ENCODE data around the gene C9orf40. TPM values are rescaled to one million over a fixed set of nuclear protein-coding genes. Genes with fewer than 3 reads are reported as not detected.

The C9orf40 gene
- total RNA-seq, 1 experiment from 2014 or later, result 9.2 TPM

- in situ Hi-C loops (cut with HindIII; ENCODE audit: low pct_unique_long_range_greater_than_20kb, low sequenced_read_pairs), result no loop called here
- no peaks in the 10 kb centered on the region for H3K4me1 ChIP-seq (ENCODE audit: control insufficient read depth, insufficient read depth, low read length)
- intact Hi-C loops (cut with micrococcal nuclease; ENCODE audit: unreplicated experiment), result loop anchor here (10.0 kb wide), 2 partner anchors 126 to 184 kb away; partner anchors contain the start of genes NMRK1 and OSTF1
- H3K27ac ChIP-seq (ENCODE audit: low read length), result no peak overlapping the region
- CTCF ChIA-PET, result no interaction called here
- no peaks in the 10 kb centered on the region for H3K27me3 ChIP-seq (ENCODE audit: control insufficient read depth, insufficient read depth, low read length)
- POLR2A ChIA-PET, result no interaction called here
- no peak for DNase-seq (ENCODE audit: low read depth, low spot score)
- H3K4me3 ChIP-seq (ENCODE audit: low read depth in 2 of 2, low read length in 2 of 2), result no peak overlapping the region
- H3K36me3 ChIP-seq (ENCODE audit: control insufficient read depth, insufficient read depth, low read length), result no peaks in the 10 kb centered on the region
- no peak for ATAC-seq
- H3K9me3 ChIP-seq (ENCODE audit: control insufficient read depth, insufficient read depth, low read depth, low read length), result peaks cover 4% of the 10 kb centered on the region; the same call in 1 of the 2 replicates
- TF ChIP-seq REST (IDR thresholded peaks at IDR 0.05; ENCODE audit: insufficient read depth in 1 of 2, low read depth in 2 of 2, low read length in 1 of 2) (no peak), TCF7L2 (IDR thresholded peaks at IDR 0.05; ENCODE audit: low read depth, low read length) (no peak), POLR2AphosphoS5 (IDR thresholded peaks at IDR 0.05; ENCODE audit: low read depth, low read length) (no peak), SIN3A (IDR thresholded peaks at IDR 0.05; ENCODE audit: borderline replicate concordance, insufficient read depth, low read depth, low read length) (no peak)
- TF ChIP-seq, protein P1, sequence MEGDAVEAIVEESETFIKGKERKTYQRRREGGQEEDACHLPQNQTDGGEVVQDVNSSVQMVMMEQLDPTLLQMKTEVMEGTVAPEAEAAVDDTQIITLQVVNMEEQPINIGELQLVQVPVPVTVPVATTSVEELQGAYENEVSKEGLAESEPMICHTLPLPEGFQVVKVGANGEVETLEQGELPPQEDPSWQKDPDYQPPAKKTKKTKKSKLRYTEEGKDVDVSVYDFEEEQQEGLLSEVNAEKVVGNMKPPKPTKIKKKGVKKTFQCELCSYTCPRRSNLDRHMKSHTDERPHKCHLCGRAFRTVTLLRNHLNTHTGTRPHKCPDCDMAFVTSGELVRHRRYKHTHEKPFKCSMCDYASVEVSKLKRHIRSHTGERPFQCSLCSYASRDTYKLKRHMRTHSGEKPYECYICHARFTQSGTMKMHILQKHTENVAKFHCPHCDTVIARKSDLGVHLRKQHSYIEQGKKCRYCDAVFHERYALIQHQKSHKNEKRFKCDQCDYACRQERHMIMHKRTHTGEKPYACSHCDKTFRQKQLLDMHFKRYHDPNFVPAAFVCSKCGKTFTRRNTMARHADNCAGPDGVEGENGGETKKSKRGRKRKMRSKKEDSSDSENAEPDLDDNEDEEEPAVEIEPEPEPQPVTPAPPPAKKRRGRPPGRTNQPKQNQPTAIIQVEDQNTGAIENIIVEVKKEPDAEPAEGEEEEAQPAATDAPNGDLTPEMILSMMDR (IDR thresholded peaks at IDR 0.05), result no peak
- no TSS peak for BruUV-seq (replicated peaks)
Measured at GRCh38 chr9:74958587-74958986, 5.9 kb upstream of the C9orf40 start.

- Histone ChIP-seq H3K36me3 (ENCODE audit: control insufficient read depth, insufficient read depth, low read length) (no peaks in the 10 kb centered on the region; the same call in 1 of the 2 replicates), H3K27ac (ENCODE audit: low read length) (peak overlapping the region; percentile 87), H3K4me1 (ENCODE audit: control insufficient read depth, insufficient read depth, low read length) (no peaks in the 10 kb centered on the region; the same call in 1 of the 2 replicates), H3K9me3 (ENCODE audit: control insufficient read depth, insufficient read depth, low read depth, low read length) (no peaks in the 10 kb centered on the region), H3K27me3 (ENCODE audit: control insufficient read depth, insufficient read depth, low read length) (no peaks in the 10 kb centered on the region), H3K4me3 (ENCODE audit: low read depth in 2 of 2, low read length in 2 of 2) (peak overlapping the region; percentile 87)
- POLR2A ChIA-PET, result interaction anchor here (0.6 kb wide), 1 partner anchor 9 kb away, joined by 3 read pairs; no protein-coding TSS in a partner anchor
- DNase-seq (ENCODE audit: low read depth, low spot score), result no peak
- CTCF ChIA-PET, result interaction anchor here (0.7 kb wide), 1 partner anchor 177 kb away, joined by 6 read pairs; no protein-coding TSS in a partner anchor
- in situ Hi-C loops (cut with HindIII; ENCODE audit: low pct_unique_long_range_greater_than_20kb, low sequenced_read_pairs) (no loop called here), intact Hi-C loops (cut with micrococcal nuclease; ENCODE audit: unreplicated experiment) (loop anchor here (10.0 kb wide), 2 partner anchors 132 to 178 kb away; partner anchors contain the start of genes NMRK1 and OSTF1)
- TF ChIP-seq SIN3A (IDR thresholded peaks at IDR 0.05; ENCODE audit: borderline replicate concordance, insufficient read depth, low read depth, low read length), result no peak
- TF ChIP-seq TCF7L2 (IDR thresholded peaks at IDR 0.05; ENCODE audit: low read depth, low read length), result no peak
- TF ChIP-seq, protein P1 (IDR thresholded peaks at IDR 0.05), result no peak
- TF ChIP-seq POLR2AphosphoS5 (IDR thresholded peaks at IDR 0.05; ENCODE audit: low read depth, low read length), result no peak
- no peak for TF ChIP-seq REST (IDR thresholded peaks at IDR 0.05; ENCODE audit: insufficient read depth in 1 of 2, low read depth in 2 of 2, low read length in 1 of 2)
- ATAC-seq, result peak; percentile 21
- BruUV-seq (replicated peaks), result TSS peak; percentile 79
Measured at GRCh38 chr9:74953235-74953751, 581 bp upstream of the C9orf40 start.

Measured in Panc1 (cell line).